Measurements from ENCODE around the gene FCRL2. TPM values are rescaled to one million over a fixed set of nuclear protein-coding genes. Genes with fewer than 3 reads are reported as not detected.
"Not testable (repeated sequence)": the region's sequence is repeated elsewhere in the genome, so short reads cannot be mapped to it uniquely, and the experiment has no call there.

FCRL2 gene
- total and polyA plus RNA-seq, 2 donors = 0.33 to 6.4 TPM

GRCh38 chr1:157770442-157771043, 6.4 kb downstream of the FCRL2 start:
- Histone ChIP-seq H3K27ac (ENCODE audit: low read depth in 1 of 2, low read length in 1 of 2) (no peak overlapping the region), H3K4me1 (ENCODE audit: control insufficient read depth in 2 of 2, insufficient read depth in 2 of 2, low read length in 2 of 2) (peaks cover 0 to 3% of the 10 kb centered on the region in 2 donors), H3K36me3 (ENCODE audit: control insufficient read depth in 2 of 2, insufficient read depth in 2 of 2, low read length in 1 of 2) (no peaks in the 10 kb centered on the region), H3K9me3 (ENCODE audit: control insufficient read depth in 2 of 2, insufficient read depth in 1 of 2, low read length in 1 of 2) (no peaks in the 10 kb centered on the region), H3K4me3 (ENCODE audit: low read length in 2 of 2) (no peak overlapping the region), H3K27me3 (ENCODE audit: control insufficient read depth in 2 of 2, insufficient read depth in 1 of 2, low read length in 1 of 2) (no peaks in the 10 kb centered on the region)
- 92% methylated on average over 9 of the region's 9 CpGs for WGBS
- no peak for DNase-seq (ENCODE audit: low read depth in 6 of 9, low spot score in 9 of 9)

DNA sequence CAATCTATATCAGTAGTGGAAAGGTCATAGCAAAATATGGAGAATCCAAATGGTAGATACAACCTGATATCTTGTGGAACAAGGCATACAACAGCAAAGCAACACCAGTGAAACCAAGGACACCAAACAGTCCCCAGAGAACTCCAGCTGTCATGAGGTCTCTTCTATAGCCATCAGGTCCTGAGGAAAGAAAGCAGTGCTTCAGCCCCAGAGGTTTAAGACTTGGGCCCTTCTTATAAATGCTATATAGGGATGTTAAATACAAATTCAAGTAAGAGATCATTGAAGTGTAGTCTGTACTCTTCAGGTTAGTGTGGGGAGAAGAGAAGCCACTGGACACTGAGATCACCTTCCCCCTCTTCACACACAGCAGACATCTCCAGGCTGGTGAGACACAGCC, 10.1 kb downstream of the FCRL2 start:
- Histone ChIP-seq H3K4me3 (ENCODE audit: low read length in 2 of 2) (no peak overlapping the region), H3K9me3 (ENCODE audit: control insufficient read depth in 2 of 2, insufficient read depth in 1 of 2, low read length in 1 of 2) (no peaks in the 10 kb centered on the region), H3K36me3 (ENCODE audit: control insufficient read depth in 2 of 2, insufficient read depth in 2 of 2, low read length in 1 of 2) (no peaks in the 10 kb centered on the region), H3K4me1 (ENCODE audit: control insufficient read depth in 2 of 2, insufficient read depth in 2 of 2, low read length in 2 of 2) (no peaks in the 10 kb centered on the region), H3K27me3 (ENCODE audit: control insufficient read depth in 2 of 2, insufficient read depth in 1 of 2, low read length in 1 of 2) (no peaks in the 10 kb centered on the region), H3K27ac (ENCODE audit: low read depth in 1 of 2, low read length in 1 of 2) (no peak overlapping the region)
- DNase-seq (ENCODE audit: low read depth in 6 of 9, low spot score in 9 of 9) = no peak

DNA sequence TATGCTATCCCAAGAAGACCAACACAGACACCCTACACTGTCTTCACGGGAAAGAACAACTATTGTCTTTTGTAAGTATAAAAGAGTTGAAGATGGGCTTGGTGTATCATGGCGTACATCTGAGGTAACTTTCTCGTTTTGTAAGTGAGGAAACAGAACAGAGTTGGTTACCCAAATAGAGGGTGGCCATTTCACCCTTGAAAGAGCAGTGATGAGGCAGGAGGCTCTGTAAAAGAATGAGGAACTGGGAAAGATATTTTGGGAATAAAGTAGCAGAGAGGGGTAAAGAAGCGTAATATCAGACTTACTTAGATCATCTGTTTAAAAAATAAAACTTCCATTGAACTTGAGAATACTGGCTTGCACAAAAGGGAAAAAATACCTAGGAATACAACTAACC, 18.9 kb downstream of the FCRL2 start:
- WGBS = 98% methylated on average over 4 of the region's 4 CpGs
- Histone ChIP-seq H3K27me3 (ENCODE audit: control insufficient read depth in 2 of 2, insufficient read depth in 1 of 2, low read length in 1 of 2) (no peaks in the 10 kb centered on the region), H3K36me3 (ENCODE audit: control insufficient read depth in 2 of 2, insufficient read depth in 2 of 2, low read length in 1 of 2) (no peaks in the 10 kb centered on the region), H3K4me1 (ENCODE audit: control insufficient read depth in 2 of 2, insufficient read depth in 2 of 2, low read length in 2 of 2) (no peaks in the 10 kb centered on the region), H3K9me3 (ENCODE audit: control insufficient read depth in 2 of 2, insufficient read depth in 1 of 2, low read length in 1 of 2) (peaks cover 0 to 3% of the 10 kb centered on the region in 2 donors), H3K4me3 (ENCODE audit: low read length in 2 of 2) (no peak overlapping the region), H3K27ac (ENCODE audit: low read depth in 1 of 2, low read length in 1 of 2) (no peak overlapping the region)
- no peak for DNase-seq (ENCODE audit: low read depth in 6 of 9, low spot score in 9 of 9)

GRCh38 chr1:157753611-157754010, 23.3 kb downstream of the FCRL2 start:
- no peaks in the 10 kb centered on the region for H3K9me3 ChIP-seq (ENCODE audit: control insufficient read depth in 2 of 2, insufficient read depth in 1 of 2, low read length in 1 of 2)
- no peaks in the 10 kb centered on the region for H3K36me3 ChIP-seq (ENCODE audit: control insufficient read depth in 2 of 2, insufficient read depth in 2 of 2, low read length in 1 of 2)
- DNase-seq (ENCODE audit: low read depth in 6 of 9, low spot score in 9 of 9) = no peak
- H3K27ac ChIP-seq (ENCODE audit: low read depth in 1 of 2, low read length in 1 of 2) = no peak overlapping the region
- no peak overlapping the region for H3K4me3 ChIP-seq (ENCODE audit: low read length in 2 of 2)
- WGBS = 100% methylated on average over 1 of the region's 1 CpG
- H3K27me3 ChIP-seq (ENCODE audit: control insufficient read depth in 2 of 2, insufficient read depth in 1 of 2, low read length in 1 of 2) = no peaks in the 10 kb centered on the region
- no peaks in the 10 kb centered on the region for H3K4me1 ChIP-seq (ENCODE audit: control insufficient read depth in 2 of 2, insufficient read depth in 2 of 2, low read length in 2 of 2)

DNA sequence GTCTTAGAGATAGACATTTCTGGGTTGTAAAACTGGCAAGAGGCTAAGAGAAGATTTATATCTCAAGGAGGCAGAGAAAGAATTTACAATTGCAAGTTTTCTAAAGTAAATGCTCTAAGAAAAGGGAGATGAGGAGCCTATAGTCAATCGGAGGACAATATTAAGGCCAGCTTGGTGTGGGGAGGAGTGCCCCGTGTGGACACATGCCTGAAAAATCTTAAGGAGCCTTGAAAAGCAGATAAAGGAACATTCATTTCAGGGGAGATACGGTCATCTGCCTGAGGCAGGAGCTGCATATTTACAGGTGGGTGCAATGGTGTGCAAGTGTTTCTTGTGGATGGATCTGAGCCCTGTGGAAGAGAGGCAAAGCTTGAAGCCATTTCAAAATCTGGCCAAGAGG, 25.6 kb downstream of the FCRL2 start:
- Histone ChIP-seq H3K9me3 (ENCODE audit: control insufficient read depth in 2 of 2, insufficient read depth in 1 of 2, low read length in 1 of 2) (no peaks in the 10 kb centered on the region), H3K4me1 (ENCODE audit: control insufficient read depth in 2 of 2, insufficient read depth in 2 of 2, low read length in 2 of 2) (no peaks in the 10 kb centered on the region)
- WGBS = 90% methylated on average over 3 of the region's 3 CpGs

DNA sequence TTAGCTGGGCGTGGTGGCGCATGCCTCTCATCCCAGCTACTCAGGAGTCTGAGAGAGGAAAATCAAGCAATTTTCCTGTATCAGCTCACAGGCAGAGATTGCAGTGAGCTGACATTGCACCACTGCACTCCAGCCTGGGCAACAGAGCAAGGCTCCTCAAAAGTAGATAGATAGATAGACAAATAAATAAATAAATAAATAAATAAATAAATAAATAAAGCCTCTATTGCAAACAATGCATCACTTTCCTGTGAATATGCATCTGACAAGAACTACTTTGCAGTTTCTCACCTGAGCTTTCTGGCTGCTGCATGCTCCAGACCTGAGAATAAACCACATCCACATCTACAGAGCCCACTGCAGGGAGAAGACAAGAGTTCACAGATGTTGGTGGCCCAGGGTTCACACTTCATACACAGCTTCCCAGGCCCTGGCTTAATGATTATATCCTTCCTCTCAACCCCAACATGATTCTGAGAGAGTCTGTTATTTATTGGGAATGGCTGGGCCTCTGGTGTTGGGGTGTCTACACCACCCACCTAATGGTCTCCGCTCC, 28.6 kb downstream of the FCRL2 start:
- WGBS = 98% methylated on average over 3 of the region's 3 CpGs
- Histone ChIP-seq H3K27ac (ENCODE audit: low read depth in 1 of 2, low read length in 1 of 2) (no peak overlapping the region), H3K36me3 (ENCODE audit: control insufficient read depth in 2 of 2, insufficient read depth in 2 of 2, low read length in 1 of 2) (no peaks in the 10 kb centered on the region), H3K4me1 (ENCODE audit: control insufficient read depth in 2 of 2, insufficient read depth in 2 of 2, low read length in 2 of 2) (no peaks in the 10 kb centered on the region), H3K4me3 (ENCODE audit: low read length in 2 of 2) (no peak overlapping the region), H3K27me3 (ENCODE audit: control insufficient read depth in 2 of 2, insufficient read depth in 1 of 2, low read length in 1 of 2) (no peaks in the 10 kb centered on the region), H3K9me3 (ENCODE audit: control insufficient read depth in 2 of 2, insufficient read depth in 1 of 2, low read length in 1 of 2) (no peaks in the 10 kb centered on the region)
- no peak for DNase-seq (ENCODE audit: low read depth in 6 of 9, low spot score in 9 of 9)

More for the DNA sequence above, 25.6 kb downstream of the FCRL2 start:
- Histone ChIP-seq H3K27me3 (ENCODE audit: control insufficient read depth in 2 of 2, insufficient read depth in 1 of 2, low read length in 1 of 2) (no peaks in the 10 kb centered on the region), H3K36me3 (ENCODE audit: control insufficient read depth in 2 of 2, insufficient read depth in 2 of 2, low read length in 1 of 2) (no peaks in the 10 kb centered on the region), H3K27ac (ENCODE audit: low read depth in 1 of 2, low read length in 1 of 2) (no peak overlapping the region), H3K4me3 (ENCODE audit: low read length in 2 of 2) (no peak overlapping the region)
- no peak for DNase-seq (ENCODE audit: low read depth in 6 of 9, low spot score in 9 of 9)

GRCh38 chr1:157739229-157739901, 37.6 kb downstream of the FCRL2 start:
- Histone ChIP-seq H3K27ac (ENCODE audit: low read depth in 1 of 2, low read length in 1 of 2) (no peak overlapping the region), H3K27me3 (ENCODE audit: control insufficient read depth in 2 of 2, insufficient read depth in 1 of 2, low read length in 1 of 2) (no peaks in the 10 kb centered on the region), H3K4me1 (ENCODE audit: control insufficient read depth in 2 of 2, insufficient read depth in 2 of 2, low read length in 2 of 2) (no peaks in the 10 kb centered on the region), H3K4me3 (ENCODE audit: low read length in 2 of 2) (no peak overlapping the region), H3K36me3 (ENCODE audit: control insufficient read depth in 2 of 2, insufficient read depth in 2 of 2, low read length in 1 of 2) (no peaks in the 10 kb centered on the region), H3K9me3 (ENCODE audit: control insufficient read depth in 2 of 2, insufficient read depth in 1 of 2, low read length in 1 of 2) (no peaks in the 10 kb centered on the region)
- WGBS = 93% methylated on average over 5 of the region's 5 CpGs
- DNase-seq (ENCODE audit: low read depth in 6 of 9, low spot score in 9 of 9) = no peak

DNA sequence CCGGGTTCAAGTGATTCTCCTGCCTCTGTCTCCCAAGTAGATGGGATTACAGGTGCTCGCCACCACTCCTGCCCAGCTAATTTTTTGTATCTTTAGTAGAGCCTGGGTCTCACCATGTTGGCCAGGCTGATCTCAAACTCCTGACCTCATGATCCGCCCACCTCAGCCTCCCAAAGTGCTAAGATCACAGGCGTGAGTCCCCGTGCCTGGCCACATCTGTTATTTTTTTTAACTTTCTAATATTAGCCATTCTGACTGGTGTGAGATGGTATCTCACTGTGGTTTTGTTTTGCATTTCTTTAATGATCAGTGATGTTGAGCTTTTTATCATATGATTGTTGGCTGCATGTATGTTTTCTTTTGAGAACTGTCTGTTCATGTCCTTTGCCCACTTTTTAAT, 40.9 kb downstream of the FCRL2 start:
- WGBS = 90% methylated on average over 5 of the region's 5 CpGs
- not testable (repeated sequence) for H3K36me3 ChIP-seq (ENCODE audit: control insufficient read depth in 2 of 2, insufficient read depth in 2 of 2, low read length in 1 of 2); H3K9me3 ChIP-seq (ENCODE audit: control insufficient read depth in 2 of 2, insufficient read depth in 1 of 2, low read length in 1 of 2); DNase-seq (ENCODE audit: low read depth in 6 of 9, low spot score in 9 of 9); H3K27me3 ChIP-seq (ENCODE audit: control insufficient read depth in 2 of 2, insufficient read depth in 1 of 2, low read length in 1 of 2); H3K4me3 ChIP-seq (ENCODE audit: low read length in 2 of 2); H3K27ac ChIP-seq (ENCODE audit: low read depth in 1 of 2, low read length in 1 of 2); H3K4me1 ChIP-seq (ENCODE audit: control insufficient read depth in 2 of 2, insufficient read depth in 2 of 2, low read length in 2 of 2)

GRCh38 chr1:157734321-157734720, 42.6 kb downstream of the FCRL2 start:
- Histone ChIP-seq H3K27me3 (ENCODE audit: control insufficient read depth in 2 of 2, insufficient read depth in 1 of 2, low read length in 1 of 2) (no peaks in the 10 kb centered on the region), H3K36me3 (ENCODE audit: control insufficient read depth in 2 of 2, insufficient read depth in 2 of 2, low read length in 1 of 2) (no peaks in the 10 kb centered on the region), H3K4me1 (ENCODE audit: control insufficient read depth in 2 of 2, insufficient read depth in 2 of 2, low read length in 2 of 2) (no peaks in the 10 kb centered on the region), H3K9me3 (ENCODE audit: control insufficient read depth in 2 of 2, insufficient read depth in 1 of 2, low read length in 1 of 2) (no peaks in the 10 kb centered on the region), H3K27ac (ENCODE audit: low read depth in 1 of 2, low read length in 1 of 2) (no peak overlapping the region), H3K4me3 (ENCODE audit: low read length in 2 of 2) (no peak overlapping the region)
- 92% methylated on average over 1 of the region's 1 CpG for WGBS
- DNase-seq (ENCODE audit: low read depth in 6 of 9, low spot score in 9 of 9) = no peak
